Activated naive CD4-positive, alpha-beta T cell treated with anti-CD3 and anti-CD28 coated beads, Interleukin-2, amount 50 U/mL, for 24 hours (primary cell): Measurements from ENCODE around the gene KIF1A.

Experiments used
- H3K27ac Mint-ChIP-seq: one replicate; pipeline ENCODE4 v1.8.0; 2021; ENCODE audit warnings: mild to moderate bottlenecking, mixed read lengths
- H3K27me3 Mint-ChIP-seq: one replicate; pipeline ENCODE4 v1.8.0; 2021; ENCODE audit warnings: mixed read lengths
- H3K36me3 Mint-ChIP-seq: one replicate; pipeline ENCODE4 v1.8.0; 2021; ENCODE audit warnings: mixed read lengths
- H3K4me1 Mint-ChIP-seq: one replicate; pipeline ENCODE4 v1.8.0; 2021; ENCODE audit warnings: mixed read lengths
- H3K4me3 Mint-ChIP-seq: one replicate; pipeline ENCODE4 v1.8.0; 2021; ENCODE audit warnings: mild to moderate bottlenecking, mixed read lengths
- H3K9me3 Mint-ChIP-seq: one replicate; pipeline ENCODE4 v1.8.0; 2021; ENCODE audit warnings: mixed read lengths

The KIF1A gene

DNA sequence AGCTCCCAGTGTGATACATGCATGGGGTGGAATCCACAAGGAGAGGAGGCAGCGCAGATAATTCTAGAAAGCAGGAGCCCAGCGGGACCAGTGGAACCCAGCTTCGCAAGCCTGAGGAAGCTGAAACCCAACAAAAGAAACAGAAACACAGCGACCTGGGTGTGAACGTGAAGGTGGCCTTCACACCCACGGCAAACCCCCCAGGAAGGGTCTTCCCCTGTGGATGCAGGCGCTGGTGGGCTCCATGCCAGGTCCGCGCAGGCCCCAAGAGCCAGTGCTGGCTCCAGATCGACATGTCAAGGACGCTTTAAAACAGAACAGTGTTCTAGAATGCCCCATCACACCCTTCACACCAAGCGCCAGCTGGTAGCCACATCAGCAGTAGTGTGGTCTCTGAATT lies 22.1 kb downstream of the KIF1A start:
- Mint-ChIP-seq H3K27me3 (peaks cover 16% of the 10 kb centered on the region), H3K4me3 (no peak overlapping the region), H3K27ac (no peak overlapping the region), H3K9me3 (no peaks in the 10 kb centered on the region), H3K36me3 (peaks cover 2% of the 10 kb centered on the region), H3K4me1 (no peaks in the 10 kb centered on the region)

DNA sequence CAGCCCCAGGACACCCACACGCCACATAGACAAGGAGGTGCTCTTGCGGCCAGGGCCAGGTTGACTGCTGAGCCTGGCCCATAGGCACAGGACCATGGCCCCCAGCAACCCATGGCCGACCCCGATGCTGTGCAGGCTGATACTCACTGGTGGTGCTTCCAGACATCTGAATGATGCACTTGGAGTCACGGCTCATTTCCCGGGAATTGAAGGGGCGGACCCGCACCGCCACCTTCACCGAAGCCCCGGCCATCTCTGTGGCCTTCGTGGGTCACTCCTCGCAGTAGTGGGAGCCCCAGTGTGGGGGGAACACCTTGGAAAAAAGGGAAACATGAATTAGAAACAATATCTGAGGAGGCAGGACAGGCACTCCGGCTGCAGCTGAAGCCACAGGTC lies 22.5 kb downstream of the KIF1A start:
- Mint-ChIP-seq H3K27ac (no peak overlapping the region), H3K9me3 (no peaks in the 10 kb centered on the region), H3K27me3 (peaks cover 16% of the 10 kb centered on the region), H3K4me1 (no peaks in the 10 kb centered on the region), H3K36me3 (peaks cover 2% of the 10 kb centered on the region), H3K4me3 (no peak overlapping the region)

DNA sequence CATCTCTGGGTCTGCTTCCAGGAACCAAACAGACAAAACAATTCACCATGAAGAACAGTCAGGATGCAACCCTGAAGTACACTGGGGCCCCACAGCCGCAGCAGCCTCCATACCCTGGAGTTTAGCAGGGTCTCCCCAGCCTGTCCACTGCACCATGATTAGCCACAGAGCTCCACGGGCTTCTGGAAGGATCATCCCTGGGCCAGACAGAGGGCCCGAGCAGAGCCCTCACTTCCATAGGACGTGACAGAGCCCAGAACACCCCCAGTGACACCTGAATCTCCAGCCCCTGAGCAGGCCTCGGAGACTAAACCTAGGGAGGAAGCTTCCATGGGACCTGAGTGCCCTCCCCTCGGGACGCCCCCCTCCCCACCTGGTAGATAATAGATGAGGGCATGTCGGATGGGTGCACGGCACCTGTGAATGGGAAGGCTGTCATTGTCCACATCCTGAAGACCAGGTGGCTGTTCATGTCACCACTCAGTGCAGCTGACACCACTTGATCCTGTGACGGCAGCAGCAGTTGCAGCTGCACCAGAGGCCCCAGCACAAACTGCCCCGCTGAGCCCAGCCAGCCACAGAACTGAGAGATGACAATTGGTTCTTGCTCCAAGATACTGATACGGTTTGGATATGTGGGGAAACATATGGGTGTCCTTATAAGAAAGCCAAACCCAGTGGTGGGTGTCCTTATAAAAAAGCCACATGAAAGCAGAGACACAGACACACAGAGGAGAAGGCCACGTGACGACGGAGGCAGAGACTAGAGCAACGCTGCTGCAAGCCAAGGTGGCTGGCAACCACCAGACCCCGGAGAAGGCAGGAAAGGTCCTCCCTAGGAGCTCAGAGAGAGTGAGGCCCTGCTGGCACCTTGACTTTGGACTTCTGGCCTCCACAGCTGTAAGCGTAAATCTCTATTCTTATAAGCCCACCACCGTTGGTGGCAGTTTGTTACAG lies 23.2 kb downstream of the KIF1A start:
- no peak overlapping the region for H3K4me3 Mint-ChIP-seq
- H3K27ac Mint-ChIP-seq = no peak overlapping the region
- no peaks in the 10 kb centered on the region for H3K4me1 Mint-ChIP-seq
- peaks cover 14% of the 10 kb centered on the region for H3K27me3 Mint-ChIP-seq
- H3K9me3 Mint-ChIP-seq = no peaks in the 10 kb centered on the region
- peaks cover 2% of the 10 kb centered on the region for H3K36me3 Mint-ChIP-seq

DNA sequence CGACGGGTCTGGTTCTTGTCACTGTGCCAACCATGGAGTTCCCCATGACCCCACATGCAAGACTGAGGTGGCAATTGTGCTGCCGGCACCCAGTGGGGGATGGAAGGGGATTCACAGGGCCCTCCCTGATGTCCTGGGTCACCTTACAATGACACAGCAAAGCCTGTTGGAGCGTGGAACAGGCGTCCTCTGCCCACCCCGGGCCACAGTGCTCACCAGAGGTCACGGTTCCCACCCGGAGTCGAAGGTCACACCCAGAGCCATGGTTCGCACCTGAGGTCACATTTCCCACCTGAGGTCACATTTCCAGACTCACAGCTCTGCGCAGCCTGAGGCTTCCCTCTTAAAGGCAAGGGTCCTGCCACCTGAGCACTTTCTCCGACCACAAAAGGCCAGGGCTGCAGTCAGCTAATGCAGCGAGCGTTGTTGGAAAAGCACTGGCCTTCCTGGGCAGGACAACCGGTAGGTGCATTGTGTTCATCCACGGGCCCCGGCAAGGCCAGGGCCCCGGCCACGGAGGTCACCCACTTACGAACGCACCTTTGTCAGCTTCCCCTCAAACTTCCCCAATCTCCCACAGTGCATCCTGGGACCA lies 24.0 kb downstream of the KIF1A start:
- Mint-ChIP-seq H3K36me3 (no peaks in the 10 kb centered on the region), H3K27me3 (peaks cover 13% of the 10 kb centered on the region), H3K4me1 (no peaks in the 10 kb centered on the region), H3K27ac (no peak overlapping the region), H3K4me3 (no peak overlapping the region), H3K9me3 (no peaks in the 10 kb centered on the region)

DNA sequence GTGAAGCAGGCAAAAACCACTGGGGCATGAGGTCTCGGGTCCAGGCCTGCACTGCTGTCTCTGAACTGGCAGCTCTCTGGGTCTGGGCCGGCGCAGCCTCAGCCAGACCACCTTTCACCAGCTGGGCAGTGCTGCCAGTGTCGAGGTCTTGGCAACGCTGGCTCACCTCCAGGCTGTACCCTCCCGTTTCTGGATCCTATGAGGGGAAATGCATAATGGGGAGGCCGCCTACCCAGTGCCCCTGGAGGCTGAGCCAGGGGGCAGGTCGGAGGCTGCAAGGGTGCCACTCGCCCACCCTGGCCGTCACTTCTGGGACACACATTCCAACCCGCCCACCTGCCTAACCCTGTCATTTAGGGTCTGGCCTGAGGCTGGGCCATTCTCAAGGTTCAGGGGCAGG lies 24.6 kb downstream of the KIF1A start:
- Mint-ChIP-seq H3K27me3 (peaks cover 13% of the 10 kb centered on the region), H3K4me1 (no peaks in the 10 kb centered on the region)

DNA sequence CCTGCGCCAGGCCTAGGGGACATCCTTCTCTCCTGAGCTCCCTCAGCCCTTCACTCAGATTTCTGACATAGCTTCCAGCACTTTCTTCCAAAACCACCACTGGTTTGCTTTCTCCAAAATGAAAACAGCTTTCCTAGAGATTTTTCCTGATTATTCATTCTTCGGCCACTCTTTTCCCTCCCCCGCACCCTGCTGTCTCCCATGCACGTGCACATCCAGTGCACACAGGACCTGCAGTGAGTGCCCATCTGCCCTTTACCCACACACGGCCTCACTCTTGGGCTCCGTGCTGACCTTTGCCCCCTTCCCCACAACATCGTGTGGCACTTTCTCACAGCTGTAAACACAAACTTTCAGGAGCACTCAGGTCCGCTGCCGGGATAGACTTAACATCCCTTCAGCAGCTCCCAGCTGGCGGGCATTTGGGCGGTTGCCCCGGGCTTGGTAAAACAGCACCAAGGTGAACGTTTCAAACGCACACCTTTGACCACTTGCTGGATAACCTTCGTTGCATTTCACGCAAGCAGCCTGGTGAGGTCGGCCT lies 25.8 kb downstream of the KIF1A start:
- H3K4me1 Mint-ChIP-seq = no peaks in the 10 kb centered on the region
- H3K9me3 Mint-ChIP-seq = no peaks in the 10 kb centered on the region
- H3K27me3 Mint-ChIP-seq = peaks cover 8% of the 10 kb centered on the region
- no peak overlapping the region for H3K27ac Mint-ChIP-seq
- no peak overlapping the region for H3K4me3 Mint-ChIP-seq
- no peaks in the 10 kb centered on the region for H3K36me3 Mint-ChIP-seq

More for the DNA sequence above, 24.6 kb downstream of the KIF1A start:
- no peaks in the 10 kb centered on the region for H3K36me3 Mint-ChIP-seq
- no peak overlapping the region for H3K4me3 Mint-ChIP-seq
- no peak overlapping the region for H3K27ac Mint-ChIP-seq
- no peaks in the 10 kb centered on the region for H3K9me3 Mint-ChIP-seq

DNA sequence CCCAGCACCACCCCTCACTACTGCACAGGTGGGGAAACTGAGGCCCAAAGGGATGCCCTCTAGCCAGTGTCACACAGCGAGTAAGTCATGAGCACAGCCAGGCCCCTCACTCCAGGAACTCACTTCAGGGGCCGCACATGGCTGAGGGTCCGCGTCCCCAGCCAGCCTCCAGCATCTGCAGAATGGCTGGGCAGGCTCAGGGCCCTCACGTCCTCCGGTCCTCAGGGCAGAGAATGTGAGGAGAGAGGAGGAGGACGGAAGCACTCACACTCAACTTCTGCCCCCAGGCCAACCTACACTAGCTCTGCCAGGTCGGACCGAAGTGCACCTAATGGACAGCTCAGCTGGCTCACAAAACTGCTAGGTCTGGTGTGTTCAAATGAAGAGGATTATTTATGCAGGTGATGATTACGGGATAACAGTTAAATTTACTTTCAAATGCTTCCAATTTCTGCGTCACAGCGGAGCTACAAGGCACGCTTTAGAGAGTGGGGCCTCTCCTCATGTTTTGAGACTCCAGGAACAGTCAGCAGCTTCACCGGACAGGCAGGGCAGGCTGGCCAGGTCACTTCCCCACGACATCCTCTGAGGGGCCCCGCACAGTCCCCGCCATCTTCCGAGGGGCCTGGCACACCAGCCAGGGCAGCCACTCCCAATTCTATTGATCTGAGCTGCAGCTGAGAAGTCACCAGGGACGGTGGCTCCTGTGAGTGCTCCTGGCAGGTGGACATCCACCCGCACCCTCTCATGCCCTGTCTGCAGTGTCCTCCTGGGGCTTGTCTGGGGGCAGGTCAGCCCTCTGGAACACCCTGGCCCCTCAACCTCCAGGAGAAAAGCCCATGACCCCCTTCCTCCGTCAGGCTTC lies 26.5 kb downstream of the KIF1A start:
- no peaks in the 10 kb centered on the region for H3K36me3 Mint-ChIP-seq
- peaks cover 6% of the 10 kb centered on the region for H3K27me3 Mint-ChIP-seq
- H3K9me3 Mint-ChIP-seq = no peaks in the 10 kb centered on the region
- H3K27ac Mint-ChIP-seq = no peak overlapping the region
- H3K4me3 Mint-ChIP-seq = no peak overlapping the region
- no peaks in the 10 kb centered on the region for H3K4me1 Mint-ChIP-seq

DNA sequence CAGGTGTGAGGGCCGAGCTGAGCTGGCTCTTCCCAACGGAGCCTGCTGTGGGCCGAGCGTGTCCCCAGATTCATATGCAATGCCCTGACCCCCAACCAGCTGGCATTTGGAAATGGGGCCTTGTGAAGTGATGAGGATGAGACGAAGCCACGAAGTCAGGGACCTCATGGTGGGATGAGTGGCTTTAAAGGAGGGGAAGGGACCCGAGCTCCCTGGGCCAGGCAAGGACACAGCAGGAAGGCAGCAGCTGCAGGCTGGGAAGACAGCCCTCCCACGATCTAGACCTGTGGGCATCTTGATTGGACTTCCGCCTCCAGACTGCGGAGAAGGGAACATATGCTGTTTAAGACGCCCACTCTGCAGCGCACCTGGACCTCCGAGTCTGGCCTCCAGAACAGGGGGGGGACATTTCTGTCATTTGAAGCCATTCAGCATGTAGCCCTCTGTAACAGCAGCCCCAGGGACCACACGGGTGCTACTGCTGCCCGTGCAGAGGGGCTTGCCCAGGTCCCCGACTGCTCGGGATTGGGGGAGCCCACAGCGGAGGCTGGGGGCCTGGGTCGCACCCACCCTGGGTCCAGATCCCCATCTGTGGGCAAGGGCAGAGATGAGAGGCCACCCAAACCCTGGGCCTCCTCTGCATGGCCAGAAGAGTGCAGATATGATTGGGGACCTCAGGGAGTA lies 27.2 kb downstream of the KIF1A start:
- no peaks in the 10 kb centered on the region for H3K4me1 Mint-ChIP-seq

DNA sequence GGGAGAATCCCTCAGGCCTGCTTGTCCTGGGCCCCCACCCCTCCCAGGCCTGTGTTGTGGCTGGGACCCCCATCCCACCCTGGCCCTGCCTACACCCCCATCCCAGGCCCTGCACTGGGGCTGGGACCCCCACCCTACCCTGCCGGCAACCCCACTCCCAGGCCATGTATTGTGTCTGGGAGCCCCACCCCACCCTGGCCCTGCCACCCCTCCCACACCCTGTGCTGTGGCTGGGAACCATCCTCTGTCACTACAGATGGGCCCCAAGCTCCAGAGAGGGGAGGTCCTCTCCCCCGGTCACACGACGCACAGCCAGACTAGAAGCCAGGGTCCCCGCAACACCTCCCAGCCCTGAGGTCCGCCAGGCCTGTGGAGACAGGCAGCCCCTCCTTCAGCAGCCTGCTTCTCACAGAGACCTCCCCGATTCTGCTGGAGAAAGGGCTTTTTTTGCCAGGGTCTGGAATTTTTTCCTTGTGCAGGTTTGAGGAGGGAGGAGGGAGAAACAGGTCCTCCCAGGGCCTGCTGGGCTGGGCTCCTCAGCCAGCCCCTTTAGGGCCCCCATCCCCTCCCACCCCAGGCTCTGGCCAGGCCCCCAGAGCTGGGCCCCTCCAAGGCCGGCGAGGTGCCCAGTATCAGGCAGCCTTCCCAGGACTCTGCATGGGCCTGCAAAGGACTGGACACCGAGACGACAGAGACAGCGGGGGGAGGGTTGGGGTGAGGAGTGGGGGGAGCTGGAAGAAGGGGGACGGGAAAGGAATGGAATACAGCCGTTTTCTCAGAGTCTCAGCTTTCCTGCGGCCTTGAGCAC lies 28.0 kb downstream of the KIF1A start:
- Mint-ChIP-seq H3K27ac (no peak overlapping the region), H3K4me1 (no peaks in the 10 kb centered on the region), H3K4me3 (no peak overlapping the region), H3K9me3 (no peaks in the 10 kb centered on the region), H3K36me3 (no peaks in the 10 kb centered on the region), H3K27me3 (peaks cover 3% of the 10 kb centered on the region)

More for the DNA sequence above, 27.2 kb downstream of the KIF1A start:
- Mint-ChIP-seq H3K27ac (no peak overlapping the region), H3K9me3 (no peaks in the 10 kb centered on the region), H3K27me3 (peaks cover 6% of the 10 kb centered on the region), H3K4me3 (no peak overlapping the region), H3K36me3 (no peaks in the 10 kb centered on the region)

DNA sequence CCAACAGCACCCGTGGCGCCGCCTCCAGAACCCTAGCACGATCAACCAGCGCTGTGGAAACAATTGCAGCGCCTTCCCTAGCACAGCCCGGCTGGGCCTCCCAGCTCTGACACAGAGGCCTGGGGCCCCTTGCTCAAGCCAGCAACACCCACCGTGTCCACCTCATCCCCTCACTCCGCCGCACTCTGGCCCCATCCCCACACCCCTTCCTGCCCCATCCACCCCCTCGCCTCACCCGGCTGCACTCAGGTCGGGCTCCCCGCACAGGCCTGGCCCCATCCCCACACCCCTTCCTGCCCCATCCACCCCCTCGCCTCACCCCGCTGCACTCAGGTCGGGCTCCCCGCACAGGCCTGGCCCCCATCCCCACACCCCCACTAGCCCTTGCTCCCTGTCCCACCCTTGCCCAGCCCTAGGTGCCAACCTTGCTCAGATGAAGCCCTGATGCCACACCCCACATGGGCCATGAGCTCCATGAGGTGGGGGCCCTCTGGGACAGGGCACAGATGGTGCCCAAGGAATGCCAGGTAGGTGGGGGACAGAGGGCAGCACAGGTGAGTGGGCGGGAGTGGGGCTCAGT lies 28.7 kb downstream of the KIF1A start:
- Mint-ChIP-seq H3K4me3 (no peak overlapping the region), H3K27me3 (peaks cover 2% of the 10 kb centered on the region), H3K4me1 (no peaks in the 10 kb centered on the region), H3K36me3 (no peaks in the 10 kb centered on the region), H3K9me3 (no peaks in the 10 kb centered on the region), H3K27ac (no peak overlapping the region)

DNA sequence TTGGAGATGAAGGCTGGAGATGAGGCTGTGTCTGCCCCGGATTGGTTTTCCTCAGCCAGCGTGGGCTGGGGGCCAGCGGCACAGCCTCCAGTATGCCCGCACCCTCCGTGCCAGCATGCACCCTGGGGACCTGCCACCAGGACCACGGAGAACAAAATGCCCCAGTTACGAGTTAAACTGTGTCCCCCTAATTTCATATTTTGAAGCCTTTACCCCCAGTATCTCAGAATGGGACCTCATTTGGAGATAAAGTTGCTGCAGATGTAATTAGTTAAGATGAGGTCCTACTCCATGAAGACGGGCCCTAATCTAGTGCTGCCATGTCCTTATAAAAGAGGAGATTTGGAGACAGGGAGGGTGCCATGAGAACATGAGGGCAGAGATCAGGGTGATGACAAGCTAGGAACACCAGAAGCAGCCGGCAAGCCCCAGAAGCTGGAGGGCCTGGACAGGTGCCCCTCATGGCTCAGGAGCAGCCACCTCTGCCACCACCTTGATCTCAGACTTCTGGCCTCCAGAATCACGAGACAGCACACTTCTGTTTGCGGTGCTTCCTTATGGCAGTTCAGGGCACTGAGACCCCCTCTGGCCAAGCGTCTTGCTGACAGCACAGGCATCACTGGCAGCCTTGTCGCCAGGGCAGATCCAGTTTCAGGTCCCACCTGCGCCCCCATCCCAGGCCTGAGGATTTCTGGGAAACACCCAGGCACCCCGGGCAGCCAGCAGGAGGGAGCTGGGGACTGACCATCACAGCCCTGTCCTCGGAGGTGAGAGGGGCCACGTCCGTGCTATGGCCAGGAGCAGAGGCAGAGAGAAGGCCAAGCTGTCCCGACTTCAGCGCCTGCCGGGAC lies 29.4 kb downstream of the KIF1A start:
- peaks cover 2% of the 10 kb centered on the region for H3K27me3 Mint-ChIP-seq
- no peaks in the 10 kb centered on the region for H3K9me3 Mint-ChIP-seq
- no peak overlapping the region for H3K4me3 Mint-ChIP-seq
- H3K27ac Mint-ChIP-seq = no peak overlapping the region
- no peaks in the 10 kb centered on the region for H3K36me3 Mint-ChIP-seq
- H3K4me1 Mint-ChIP-seq = no peaks in the 10 kb centered on the region

DNA sequence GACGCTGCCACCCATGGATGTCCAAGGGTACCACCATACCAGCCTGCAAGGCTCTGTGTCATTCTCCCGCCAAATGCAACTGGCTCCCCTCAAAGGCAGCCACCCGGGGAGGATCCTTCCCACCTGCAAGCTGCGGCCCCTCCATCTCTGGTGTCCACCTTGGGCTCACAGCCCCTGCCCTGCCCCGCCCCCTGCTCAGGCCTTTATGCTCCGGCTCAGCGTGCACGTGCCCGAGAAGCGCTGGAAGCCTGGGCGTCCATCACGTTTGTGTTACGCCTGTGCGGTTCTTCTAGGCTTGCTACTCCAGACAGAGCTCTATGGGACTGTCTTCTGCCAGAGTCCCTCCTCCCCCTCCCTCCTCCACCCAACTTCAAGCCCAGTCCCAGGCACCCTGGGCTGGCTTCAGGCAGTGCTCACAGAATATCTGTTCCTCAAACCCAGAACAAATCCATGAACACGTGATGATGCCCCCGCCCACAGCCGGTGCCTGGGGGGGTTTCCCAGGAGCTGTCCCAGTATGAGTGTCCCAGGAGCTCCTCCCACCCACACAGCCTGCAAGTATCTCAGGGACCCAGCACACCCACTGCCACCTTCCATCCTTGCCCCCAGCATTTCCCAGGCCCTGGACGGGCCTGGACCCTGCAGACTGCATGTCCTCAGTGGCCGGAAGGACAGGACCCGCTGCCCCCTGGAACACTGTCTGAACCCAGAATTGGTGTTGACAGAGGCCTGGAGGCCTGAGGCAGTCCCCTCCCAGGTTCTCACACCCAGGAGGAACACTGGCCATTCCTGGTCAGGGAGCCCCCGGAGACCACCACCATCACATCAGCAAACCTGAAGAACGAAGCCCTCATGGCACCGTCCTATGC lies 30.3 kb downstream of the KIF1A start:
- Mint-ChIP-seq H3K4me1 (no peaks in the 10 kb centered on the region), H3K9me3 (no peaks in the 10 kb centered on the region), H3K4me3 (no peak overlapping the region), H3K27ac (no peak overlapping the region), H3K36me3 (no peaks in the 10 kb centered on the region), H3K27me3 (peaks cover under 1% of the 10 kb centered on the region)

DNA sequence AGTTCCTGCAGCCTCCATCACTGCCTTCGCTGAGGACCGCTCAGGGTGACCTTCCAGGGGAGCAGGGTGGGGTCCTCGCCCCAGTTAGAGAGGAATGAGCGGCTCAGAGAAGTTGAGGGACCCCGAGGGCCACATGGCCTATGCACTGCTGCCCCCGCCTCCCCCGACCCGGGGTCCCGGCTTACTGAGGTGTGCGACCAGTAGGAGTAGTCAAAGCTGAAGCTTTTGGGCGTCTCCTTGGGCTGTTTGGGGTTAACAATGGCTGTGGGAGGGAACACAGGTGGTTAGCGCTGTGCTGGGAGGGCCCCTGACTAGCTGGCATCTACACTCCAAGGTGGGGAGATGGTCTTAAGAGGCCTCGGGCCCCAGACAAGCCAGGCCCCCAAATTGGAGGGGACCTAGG lies 31.0 kb downstream of the KIF1A start:
- no peaks in the 10 kb centered on the region for H3K36me3 Mint-ChIP-seq

More for the DNA sequence above, 31.0 kb downstream of the KIF1A start:
- Mint-ChIP-seq H3K27ac (no peak overlapping the region), H3K27me3 (no peaks in the 10 kb centered on the region), H3K9me3 (no peaks in the 10 kb centered on the region), H3K4me1 (no peaks in the 10 kb centered on the region), H3K4me3 (no peak overlapping the region)
